ENCODE results near the gene TRAF3. TPM values are rescaled to one million over a fixed set of nuclear protein-coding genes. Genes with fewer than 3 reads are reported as not detected.
A peak's percentile ranks its signal among the peaks of the same experiment; 100 is the strongest.

TRAF3 gene
- total and polyA plus RNA-seq, 4 donors: 2.1 to 12.0 (median 5.2) TPM

- TF ChIP-seq FOXA2 (IDR thresholded peaks at IDR 0.05) (no peak), EGR1 (IDR thresholded peaks at IDR 0.05; ENCODE audit: low read depth in 2 of 2) (no peak), MAX (IDR thresholded peaks at IDR 0.05) (no peak), JUND (IDR thresholded peaks at IDR 0.05) (no peak), RXRA (IDR thresholded peaks at IDR 0.05) (no peak), RAD21 (IDR thresholded peaks at IDR 0.05) (no peak), GABPA (IDR thresholded peaks at IDR 0.05 in 1 of 2, conservative IDR thresholded peaks at IDR 0.05 in 1 of 2) (no peak)
Observed at GRCh38 chr14:102793531-102794328, 16.5 kb downstream of the TRAF3 start (continued).

- peak; percentile 42 for DNase-seq (ENCODE audit: low spot score)
- no peak overlapping the region for H3K4me3 ChIP-seq (ENCODE audit: low read depth in 1 of 3, low read length in 3 of 3)
- peak overlapping the region in 1 of 2 donors; percentile 7 for H3K9ac ChIP-seq (ENCODE audit: low read depth in 1 of 2, low read length in 2 of 2)
- no peaks in the 10 kb centered on the region for H3K27me3 ChIP-seq (ENCODE audit: control insufficient read depth in 4 of 4, insufficient read depth in 4 of 4, low read length in 3 of 4)
- WGBS: 50% methylated on average over 2 of the region's 2 CpGs
- H3K4me1 ChIP-seq (ENCODE audit: control insufficient read depth in 4 of 4, insufficient read depth in 4 of 4, low read length in 3 of 4): peaks cover 2 to 10% (median 7%) of the 10 kb centered on the region in 4 donors
- no peaks in the 10 kb centered on the region for H3K36me3 ChIP-seq (ENCODE audit: control insufficient read depth in 4 of 4, insufficient read depth in 3 of 4, low read depth in 1 of 4, low read length in 3 of 4)
- TF ChIP-seq RAD21 (IDR thresholded peaks at IDR 0.05) (peak; percentile 31 to 51), ATF3 (IDR thresholded peaks at IDR 0.05) (peak; percentile 20), TAF1 (conservative IDR thresholded peaks at IDR 0.05) (no peak), MAX (IDR thresholded peaks at IDR 0.05) (no peak), HNF4G (IDR thresholded peaks at IDR 0.05) (no peak), GABPA (IDR thresholded peaks at IDR 0.05 in 1 of 2, conservative IDR thresholded peaks at IDR 0.05 in 1 of 2) (peak in 1 of 2 donors; percentile 19), REST (IDR thresholded peaks at IDR 0.05) (peak; percentile 47), CTCF (IDR thresholded peaks at IDR 0.05; ENCODE audit: low read depth, low read length, missing input control) (no peak), EGR1 (IDR thresholded peaks at IDR 0.05; ENCODE audit: low read depth in 2 of 2) (no peak), HNF4A (conservative IDR thresholded peaks at IDR 0.05) (peak; percentile 14 to 18), FOXA1 (IDR thresholded peaks at IDR 0.05) (no peak), RXRA (IDR thresholded peaks at IDR 0.05) (peak; percentile 40 to 41), SP1 (IDR thresholded peaks at IDR 0.05) (peak; percentile 62), YY1 (IDR thresholded peaks at IDR 0.05) (peak; percentile 27), NR2F2 (IDR thresholded peaks at IDR 0.05) (no peak), JUND (IDR thresholded peaks at IDR 0.05) (peak; percentile 78 to 81)
- H3K27ac ChIP-seq (ENCODE audit: low read depth in 1 of 2, low read length in 2 of 2): peak overlapping the region; percentile 81 to 89
- no peaks in the 10 kb centered on the region for H3K9me3 ChIP-seq (ENCODE audit: control insufficient read depth in 4 of 4, low read length in 3 of 4)
Observed at GRCh38 chr14:102795060-102795925, 18.0 kb downstream of the TRAF3 start.

Measured in liver (tissue), 9 donors.